ENCODE measurements around the gene PXN. TPM values are rescaled to one million over a fixed set of nuclear protein-coding genes. Genes with fewer than 3 reads are reported as not detected.

PXN gene
- total RNA-seq, 4 donors from 2014 or later = 54.1 to 93.1 (median 65.0) TPM

DNA sequence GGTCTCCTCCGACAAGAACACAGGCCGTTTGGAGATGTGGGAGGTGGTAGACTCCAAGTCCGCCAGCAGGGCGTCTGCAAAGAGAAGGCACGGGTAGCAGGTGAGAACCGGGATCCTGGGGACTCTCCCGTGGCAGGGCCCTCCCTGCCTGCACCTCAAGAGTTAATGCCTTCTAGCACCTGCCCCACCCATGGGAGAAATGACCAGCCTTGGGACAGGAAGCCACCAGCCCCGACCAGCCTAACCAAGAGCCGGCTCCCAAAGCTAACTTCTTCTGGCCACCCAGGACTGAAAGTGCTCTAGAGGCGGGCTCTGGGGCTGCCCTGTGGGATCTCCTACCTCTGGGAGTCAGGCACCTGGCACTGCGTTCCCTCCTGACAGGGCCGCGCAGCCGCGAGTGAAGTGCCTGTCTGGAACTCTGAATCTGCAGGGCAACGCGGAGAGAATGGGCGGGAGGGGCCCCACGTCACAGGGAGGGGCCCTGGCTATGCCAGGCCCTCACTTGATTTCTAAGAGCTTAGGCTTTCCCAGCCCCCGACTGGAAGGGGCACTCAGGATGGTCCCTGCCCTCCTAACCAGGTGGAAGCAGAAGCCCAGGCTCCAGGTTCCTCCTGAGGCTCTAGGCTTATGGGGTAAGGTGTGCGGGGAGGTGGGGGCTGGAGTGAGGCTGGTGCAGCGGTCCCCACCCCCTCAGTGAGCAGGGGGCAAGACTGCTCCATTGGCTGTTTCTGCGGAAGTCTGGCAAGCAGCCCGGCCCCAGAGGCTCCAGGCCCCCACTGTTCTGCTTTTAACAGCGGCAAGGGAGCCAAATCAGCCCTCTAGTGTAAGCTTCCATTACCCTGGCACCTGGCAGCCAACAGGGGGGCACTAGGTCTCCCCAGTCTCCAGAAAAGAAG, 41.0 kb downstream of the PXN start:
- TF ChIP-seq, protein P1, sequence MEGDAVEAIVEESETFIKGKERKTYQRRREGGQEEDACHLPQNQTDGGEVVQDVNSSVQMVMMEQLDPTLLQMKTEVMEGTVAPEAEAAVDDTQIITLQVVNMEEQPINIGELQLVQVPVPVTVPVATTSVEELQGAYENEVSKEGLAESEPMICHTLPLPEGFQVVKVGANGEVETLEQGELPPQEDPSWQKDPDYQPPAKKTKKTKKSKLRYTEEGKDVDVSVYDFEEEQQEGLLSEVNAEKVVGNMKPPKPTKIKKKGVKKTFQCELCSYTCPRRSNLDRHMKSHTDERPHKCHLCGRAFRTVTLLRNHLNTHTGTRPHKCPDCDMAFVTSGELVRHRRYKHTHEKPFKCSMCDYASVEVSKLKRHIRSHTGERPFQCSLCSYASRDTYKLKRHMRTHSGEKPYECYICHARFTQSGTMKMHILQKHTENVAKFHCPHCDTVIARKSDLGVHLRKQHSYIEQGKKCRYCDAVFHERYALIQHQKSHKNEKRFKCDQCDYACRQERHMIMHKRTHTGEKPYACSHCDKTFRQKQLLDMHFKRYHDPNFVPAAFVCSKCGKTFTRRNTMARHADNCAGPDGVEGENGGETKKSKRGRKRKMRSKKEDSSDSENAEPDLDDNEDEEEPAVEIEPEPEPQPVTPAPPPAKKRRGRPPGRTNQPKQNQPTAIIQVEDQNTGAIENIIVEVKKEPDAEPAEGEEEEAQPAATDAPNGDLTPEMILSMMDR (IDR thresholded peaks at IDR 0.05; ENCODE audit: low read depth) = no peak

DNA sequence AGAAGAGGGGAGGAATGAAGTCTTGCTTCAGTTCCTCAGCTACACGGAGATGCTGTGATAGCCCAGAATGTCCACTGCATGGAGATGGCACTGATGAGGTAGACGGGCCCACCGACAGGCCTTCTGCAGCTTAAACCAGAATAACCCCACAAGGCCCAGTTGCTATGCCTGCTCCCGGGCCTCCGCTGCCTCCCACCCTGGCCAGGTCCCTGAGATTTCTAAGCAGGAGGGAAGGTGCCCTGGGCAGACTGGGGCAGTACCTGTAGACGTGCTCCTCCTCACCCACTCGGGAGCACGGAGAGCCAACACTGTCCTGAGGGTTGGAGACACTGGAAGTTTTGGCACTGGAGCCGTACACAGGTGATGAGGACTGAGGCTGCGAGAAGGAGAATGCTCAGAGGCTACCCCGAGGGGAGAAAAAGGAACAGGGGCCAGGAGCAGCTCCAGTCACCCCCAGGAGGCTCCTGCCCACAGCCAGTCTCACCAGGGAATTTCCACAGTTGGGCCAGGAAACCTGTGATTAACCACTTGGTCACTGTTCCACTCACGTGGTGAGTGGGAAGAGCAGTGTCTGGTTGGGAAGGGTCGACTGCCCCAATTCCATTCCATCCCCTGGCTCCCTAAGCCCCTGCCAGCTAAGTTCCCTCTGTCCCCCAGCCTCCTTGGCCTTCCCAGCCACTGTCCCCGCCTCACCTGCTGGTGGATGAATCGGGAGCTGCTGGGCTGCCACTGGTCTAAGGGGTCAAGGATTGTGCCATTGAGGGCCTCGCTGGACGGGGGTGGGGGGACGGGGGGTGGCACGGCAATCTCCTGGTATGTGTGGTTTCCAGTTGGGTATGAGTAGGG, 41.8 kb downstream of the PXN start:
- TF ChIP-seq, protein P1 (IDR thresholded peaks at IDR 0.05; ENCODE audit: low read depth) = no peak

DNA sequence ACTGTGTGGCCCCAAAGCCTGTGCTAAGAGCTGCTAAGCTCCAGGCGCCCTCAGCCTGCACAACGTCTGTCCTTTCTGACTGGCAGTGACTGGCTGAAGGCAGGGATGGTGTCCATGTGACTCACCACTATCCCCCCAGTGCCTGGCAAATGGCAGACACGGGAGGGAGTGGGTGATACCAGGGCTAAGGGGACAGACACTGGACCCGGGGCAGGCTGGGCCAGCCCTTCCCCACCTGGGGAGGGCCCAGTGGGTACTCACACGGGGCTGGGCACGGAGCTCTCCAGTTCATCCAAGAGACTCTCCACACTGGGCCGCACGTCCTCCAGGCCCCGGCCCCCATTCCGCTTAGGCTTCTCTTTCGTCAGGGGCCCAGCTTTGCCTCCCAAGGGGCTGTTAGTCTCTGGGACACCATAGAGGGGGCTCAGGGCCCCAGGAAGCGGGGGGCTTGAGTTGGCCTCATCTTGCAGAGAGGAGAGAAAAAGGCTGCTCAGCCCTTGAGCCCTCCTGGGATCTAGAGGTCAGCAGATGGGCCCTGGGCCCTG, 43.2 kb downstream of the PXN start:
- TF ChIP-seq, protein P1 (IDR thresholded peaks at IDR 0.05; ENCODE audit: low read depth) = no peak

DNA sequence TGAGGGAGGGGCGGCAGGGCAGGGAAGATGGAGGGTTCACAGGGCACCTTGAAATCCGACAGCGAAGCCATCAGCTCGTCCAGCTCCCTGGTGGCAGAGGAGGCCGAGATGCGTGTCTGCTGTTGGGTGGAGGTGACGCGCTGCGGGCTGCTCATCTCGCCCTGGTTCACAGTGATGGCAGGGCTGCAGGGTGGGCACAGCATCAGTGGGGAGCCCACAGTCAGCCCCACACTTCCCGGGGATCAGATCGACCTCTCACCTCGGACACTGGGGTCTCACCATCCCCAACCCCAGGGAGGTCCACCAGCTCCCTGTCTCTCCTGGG, 44.0 kb downstream of the PXN start:
- TF ChIP-seq, protein P1 (IDR thresholded peaks at IDR 0.05; ENCODE audit: low read depth) = no peak

DNA sequence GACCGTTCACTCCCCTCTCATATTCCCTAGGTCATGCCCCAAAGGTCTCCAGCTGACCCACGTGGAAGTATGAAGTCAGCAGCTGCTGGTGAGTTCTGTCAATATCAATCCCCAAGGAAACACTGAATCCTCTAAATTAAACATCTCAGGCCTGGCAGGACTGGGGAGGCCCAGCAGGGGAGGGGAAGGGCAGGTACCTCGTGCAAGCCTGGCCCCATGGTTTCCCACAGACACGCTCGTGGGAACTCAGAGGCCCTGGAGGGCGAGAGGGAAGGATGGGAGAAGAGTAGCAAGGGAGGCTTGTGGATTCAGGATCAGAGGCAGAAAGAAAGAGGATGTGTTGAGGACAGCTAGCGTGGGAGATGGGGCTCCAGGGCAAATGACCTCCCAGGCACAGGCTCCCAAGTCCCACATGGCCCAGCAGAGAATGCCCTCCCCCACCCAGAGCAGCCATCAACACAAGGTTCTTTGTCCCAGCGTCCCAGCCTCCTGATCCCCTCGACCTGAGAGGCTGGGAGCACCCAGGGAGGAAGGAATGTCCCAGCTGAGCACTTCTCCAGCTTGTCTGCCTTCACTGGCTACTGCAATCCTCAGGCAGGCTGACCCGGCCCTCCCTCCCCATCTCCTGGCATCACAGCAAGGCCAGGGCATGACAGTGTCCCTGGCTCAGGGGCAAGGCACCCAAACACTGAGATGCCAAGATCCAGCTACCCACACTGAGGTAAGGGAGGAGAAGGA, 44.5 kb downstream of the PXN start:
- TF ChIP-seq, protein P1 (IDR thresholded peaks at IDR 0.05; ENCODE audit: low read depth) = no peak

DNA sequence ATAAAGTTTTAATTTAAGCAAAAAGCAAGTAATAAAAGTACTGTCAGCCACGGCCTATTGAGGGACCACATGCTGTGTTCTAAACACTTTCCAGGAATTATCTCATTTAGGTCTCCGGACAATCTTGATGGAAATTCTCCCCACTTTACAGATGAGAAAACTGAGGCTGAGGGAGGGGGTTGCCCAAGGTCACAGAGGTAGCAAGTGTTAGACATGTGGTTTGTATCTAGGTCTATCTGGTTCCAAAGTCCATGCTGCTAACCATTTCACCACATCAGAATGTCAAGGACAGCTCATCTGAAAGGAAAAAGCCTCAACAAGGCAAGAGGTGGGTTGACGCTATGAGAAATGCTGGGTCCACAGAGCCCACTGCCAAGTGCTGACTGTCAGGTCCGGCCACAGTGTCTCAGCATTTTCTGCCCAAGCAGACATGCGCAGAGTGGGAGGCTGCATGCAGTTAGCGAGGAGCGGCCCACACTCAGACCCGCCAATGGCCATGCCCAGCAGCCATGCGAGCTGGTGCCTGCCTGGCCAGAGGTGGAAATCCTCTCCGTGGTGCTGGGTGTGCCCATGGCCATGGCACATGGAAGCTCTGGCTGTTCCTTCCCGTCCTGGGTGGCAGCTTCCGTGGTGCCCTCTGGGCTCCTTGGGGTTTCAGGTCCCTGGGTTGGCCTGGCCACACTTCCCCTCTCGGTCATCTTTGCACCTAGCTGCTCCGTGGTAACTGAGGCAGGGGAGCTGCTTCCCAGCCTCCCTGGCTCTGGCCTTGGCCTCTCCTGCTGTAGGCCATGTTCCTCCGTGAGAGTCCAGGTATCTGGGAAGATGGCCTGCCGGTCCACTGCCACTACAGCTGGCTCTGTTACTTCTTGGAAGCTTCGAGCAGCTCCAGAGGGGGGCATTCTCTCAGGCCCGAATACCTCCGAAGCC, 46.6 kb downstream of the PXN start:
- TF ChIP-seq, protein P1 (IDR thresholded peaks at IDR 0.05; ENCODE audit: low read depth) = no peak
